GM21381 (cell line): ENCODE results near the gene LRRC46.

Experiments
- ATAC-seq: cut with Tn5 transposase; IDR thresholded peaks from one replicate; pipeline ENCODE4 v1.9.1; 2021; ENCODE audit warnings: mild to moderate bottlenecking, moderate library complexity; ENCODE audit not compliant: unreplicated experiment

LRRC46 gene

DNA sequence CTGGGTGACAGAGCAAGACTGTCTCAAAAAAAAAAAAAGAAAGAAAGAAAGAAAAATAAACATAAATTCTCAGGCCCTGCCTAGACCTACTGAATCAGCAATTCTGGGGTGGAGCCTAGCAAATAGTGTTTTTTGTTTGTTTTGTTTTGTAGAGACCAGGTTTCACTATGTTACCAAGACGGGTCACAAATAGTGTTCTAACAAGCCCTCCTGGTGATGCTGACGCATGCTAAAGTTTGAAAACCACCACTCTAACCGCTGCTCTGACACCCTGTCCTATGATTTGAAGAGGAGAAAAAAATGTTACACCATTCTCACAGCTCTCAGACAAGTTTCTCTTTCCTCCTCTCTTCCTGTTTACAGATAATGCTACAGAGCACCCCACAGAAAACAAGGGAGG, 1.6 kb upstream of the LRRC46 start:
- ATAC-seq, result no peak

DNA sequence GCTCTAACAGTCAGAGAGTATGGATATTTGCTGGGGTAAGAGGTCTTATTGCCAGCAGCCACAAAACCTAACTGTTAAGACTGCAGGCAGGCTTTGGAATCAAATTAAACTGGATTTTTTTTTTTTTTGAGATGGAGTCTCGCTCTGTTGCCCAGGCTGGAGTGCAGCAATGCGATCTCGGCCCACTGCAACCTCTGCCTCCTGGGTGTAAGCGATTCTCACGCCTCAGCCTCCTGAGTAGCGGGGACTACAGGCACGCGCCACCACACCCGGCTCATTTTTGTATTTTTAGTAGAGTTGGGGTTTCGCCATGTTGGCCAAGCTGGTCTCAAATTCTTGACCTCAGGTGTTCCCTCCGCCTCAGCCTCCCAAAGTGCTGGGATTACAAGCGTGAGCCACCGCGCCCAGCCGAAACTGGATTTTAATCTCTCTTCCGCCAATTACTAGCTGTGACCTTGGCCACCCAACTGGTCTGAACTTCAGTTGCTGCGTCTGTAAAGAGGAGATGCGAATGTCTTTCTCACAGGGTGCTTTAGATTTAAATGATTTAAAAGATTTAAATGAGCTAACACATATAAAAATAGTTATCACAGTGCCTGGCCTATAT, 971 bp upstream of the LRRC46 start:
- no peak for ATAC-seq

DNA sequence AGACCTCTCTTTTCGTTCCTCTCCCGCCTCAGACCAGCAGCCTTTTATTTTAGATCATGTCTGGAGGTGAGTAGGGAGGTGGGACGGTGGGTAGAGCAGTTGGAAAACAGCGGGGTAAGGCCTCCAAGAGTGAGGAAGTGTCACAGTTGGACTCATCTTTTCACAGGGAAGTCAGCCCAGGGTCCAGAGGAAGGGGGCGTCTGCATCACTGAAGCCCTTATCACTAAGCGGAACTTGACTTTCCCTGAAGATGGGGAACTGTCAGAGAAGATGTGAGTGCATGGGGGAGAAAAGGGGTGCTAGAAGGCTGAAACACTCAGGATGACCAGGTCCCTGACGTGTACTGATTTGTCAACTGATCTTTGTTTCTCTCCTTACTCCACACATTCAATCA, 461 bp downstream of the LRRC46 start:
- ATAC-seq, result peak; percentile 22

DNA sequence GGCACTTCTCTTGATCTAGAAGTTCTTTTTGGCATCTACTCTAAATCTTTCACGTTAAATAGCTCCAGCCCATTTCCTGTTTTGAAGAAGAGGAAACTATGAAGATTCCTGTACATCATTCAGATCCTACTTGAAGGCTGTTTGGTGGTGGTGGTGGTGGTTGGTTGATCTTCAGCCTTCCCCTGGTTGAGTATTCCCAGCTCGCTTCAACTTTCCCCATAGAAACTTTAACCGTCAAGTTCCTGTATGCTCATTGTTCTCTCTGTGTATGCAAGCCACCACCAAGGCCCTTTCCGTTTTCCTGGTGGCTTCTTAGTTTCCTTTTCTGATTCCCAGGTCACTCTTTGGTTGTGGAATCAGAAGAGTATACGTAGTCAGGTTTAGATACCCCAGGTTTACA, 3.3 kb downstream of the LRRC46 start:
- no peak for ATAC-seq

DNA sequence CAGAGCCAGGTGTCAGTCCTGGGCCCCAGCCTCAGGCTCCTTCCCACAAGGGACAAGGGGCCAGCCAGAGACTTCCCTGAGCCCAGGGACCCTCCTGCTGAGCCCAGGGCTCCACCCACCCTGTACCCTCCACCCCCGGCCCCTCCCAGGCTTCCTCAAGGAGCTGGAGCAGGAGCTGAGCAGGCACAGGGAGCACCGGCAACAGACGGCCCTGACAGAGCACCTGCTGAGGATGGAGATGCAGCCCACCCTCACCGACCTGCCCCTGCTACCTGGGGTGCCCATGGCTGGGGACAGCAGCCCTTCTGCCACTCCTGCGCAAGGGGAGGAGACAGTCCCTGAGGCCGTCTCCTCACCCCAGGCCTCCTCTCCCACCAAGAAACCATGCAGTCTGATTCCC, 5.1 kb downstream of the LRRC46 start:
- no peak for ATAC-seq

DNA sequence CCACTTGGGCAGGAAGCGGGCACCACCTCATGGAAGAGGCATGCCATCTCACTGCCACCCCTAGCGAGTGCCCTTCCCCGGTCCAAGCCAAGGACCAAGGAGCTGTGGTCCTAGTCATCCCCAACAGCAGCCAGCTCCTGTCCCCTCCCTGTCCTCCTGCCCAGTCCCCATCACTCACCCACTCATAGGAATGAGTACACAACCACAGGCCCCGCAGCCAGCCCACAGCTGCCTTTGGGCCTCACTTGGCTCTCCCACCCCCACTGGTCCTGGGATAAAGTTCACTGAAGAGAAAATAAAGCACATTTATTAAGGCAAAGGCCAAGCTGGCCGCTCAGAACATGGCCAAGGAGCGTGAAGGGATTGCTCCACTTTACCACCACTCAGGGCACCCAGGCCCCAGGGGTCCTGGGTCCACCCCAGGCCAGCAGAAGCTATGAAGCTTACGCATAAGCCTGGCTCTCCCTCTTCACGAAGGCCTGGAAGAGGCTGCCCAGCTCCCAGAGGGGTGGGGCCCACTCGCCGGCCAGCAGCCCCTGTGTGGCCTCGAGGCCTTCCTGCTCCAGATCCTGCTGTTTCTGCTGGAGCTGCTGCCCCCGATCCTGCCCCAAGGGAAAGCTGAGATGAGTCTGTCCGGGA, 6.0 kb downstream of the LRRC46 start:
- no peak for ATAC-seq

DNA sequence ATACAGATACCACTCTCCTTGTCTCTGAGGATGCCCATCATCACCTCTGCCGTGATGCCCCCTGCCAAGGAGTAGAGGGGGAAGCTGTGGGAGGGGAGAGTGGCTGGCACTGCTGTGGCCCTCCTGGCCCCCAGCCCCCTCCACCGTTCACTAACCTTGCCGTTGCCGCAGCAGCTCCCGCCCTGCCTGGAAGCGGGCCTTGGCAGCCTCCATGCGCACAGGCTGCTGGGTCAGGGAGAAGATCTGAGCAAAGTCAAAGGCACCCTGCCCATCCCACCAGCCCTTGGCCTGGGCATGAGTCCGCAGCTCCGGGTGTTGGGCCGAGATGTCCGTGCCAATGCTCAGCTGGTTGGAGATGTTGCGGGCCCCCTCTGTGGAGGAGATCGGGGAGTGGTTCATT, 7.2 kb downstream of the LRRC46 start:
- ATAC-seq, result no peak

DNA sequence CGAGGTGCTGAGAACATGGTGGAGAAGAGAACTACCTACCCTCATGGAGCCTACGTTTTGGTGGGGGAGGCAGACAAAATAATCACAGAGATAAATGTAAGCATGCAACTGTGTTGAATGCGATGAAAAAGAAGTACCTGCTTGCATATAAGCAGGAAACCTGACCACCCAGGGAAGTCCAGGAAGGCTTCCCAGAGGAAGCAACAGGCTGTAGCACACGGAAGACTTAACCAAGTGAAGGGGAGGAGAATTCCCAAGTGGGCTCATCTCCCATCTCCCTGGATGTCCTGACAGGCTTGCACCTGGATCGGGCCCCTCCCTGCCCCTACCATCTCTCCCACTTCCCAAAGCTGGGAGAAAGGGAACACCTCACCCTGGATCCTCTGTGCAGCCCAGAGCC, 7.6 kb downstream of the LRRC46 start:
- no peak for ATAC-seq

DNA sequence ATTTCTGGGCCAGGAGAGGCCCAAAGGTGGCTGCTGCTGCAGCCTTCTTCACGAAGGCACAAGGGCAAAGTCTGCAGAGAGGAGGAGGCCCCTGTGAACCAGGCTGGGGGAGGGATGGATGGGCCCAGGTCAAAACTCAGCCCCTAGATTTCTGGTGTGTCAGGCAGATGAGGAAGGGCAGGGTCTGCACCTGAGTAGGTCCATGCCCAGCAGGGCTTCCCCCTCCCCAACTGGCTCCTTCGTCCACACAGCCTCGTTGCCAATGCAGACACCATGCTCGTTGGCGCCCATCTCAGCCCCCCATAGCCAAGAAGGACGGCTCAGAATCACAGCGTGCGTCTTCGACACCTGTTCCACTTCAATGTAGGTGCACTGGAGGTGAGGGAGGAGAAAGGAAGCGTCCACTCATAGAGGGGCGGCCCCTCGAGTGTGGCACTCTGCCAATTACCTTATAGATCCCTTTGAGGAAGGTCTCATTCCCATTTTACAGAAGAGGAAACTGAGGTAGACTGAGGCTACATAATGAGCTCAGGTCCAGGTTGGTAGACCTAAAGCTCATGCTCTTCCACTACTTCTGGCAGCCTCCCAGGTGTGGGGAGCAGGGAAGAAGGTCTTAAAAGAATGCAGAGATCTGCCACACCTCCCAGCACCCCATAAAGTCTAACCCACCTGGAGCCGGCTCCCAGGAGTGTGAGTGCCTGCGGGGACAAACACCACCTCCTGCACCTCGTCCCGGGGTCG, 8.7 kb downstream of the LRRC46 start:
- ATAC-seq, result no peak

DNA sequence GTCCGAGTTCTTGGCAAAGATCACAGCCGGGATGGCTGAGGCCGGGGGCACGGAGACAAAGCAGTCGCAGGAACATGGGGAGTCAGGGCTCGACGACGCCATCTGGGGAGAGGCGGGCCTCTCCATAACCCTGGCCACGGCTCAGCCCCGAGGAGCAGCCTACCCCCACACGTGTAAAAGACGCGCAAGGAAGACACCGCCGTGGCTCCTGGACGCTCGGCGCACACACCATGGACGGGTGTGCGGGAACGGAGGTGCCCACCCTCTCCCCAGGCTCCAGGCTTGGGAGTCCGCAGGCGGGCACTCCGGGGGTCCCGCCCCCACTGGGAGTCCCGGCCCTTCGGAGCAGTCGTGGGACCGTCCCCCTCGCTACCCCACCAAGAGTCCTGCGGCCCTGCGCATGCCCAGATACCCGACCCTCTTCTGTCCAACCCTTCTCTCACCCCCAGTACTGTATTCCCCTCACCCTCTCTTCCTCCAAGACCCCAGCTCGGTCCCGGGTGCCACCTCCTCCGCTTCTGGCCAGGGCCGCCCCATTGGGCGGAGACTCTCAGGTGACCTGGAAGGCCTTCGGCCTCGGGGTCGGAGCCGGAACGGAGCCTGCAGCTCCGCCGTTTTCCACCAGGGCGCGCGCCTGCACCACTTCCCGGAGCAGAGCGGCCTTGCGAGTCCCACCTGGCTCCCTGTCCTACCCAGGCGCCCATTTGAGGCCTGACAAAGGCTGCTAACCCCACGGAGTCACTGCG, 9.4 kb downstream of the LRRC46 start, which contains the start of gene SCRN2:
TSS of gene SCRN2 (minus strand) at position 532 of the 746 bp plus-strand sequence. CDS start at position 102, 430 bp downstream.
- ATAC-seq, result peak; percentile 82

DNA sequence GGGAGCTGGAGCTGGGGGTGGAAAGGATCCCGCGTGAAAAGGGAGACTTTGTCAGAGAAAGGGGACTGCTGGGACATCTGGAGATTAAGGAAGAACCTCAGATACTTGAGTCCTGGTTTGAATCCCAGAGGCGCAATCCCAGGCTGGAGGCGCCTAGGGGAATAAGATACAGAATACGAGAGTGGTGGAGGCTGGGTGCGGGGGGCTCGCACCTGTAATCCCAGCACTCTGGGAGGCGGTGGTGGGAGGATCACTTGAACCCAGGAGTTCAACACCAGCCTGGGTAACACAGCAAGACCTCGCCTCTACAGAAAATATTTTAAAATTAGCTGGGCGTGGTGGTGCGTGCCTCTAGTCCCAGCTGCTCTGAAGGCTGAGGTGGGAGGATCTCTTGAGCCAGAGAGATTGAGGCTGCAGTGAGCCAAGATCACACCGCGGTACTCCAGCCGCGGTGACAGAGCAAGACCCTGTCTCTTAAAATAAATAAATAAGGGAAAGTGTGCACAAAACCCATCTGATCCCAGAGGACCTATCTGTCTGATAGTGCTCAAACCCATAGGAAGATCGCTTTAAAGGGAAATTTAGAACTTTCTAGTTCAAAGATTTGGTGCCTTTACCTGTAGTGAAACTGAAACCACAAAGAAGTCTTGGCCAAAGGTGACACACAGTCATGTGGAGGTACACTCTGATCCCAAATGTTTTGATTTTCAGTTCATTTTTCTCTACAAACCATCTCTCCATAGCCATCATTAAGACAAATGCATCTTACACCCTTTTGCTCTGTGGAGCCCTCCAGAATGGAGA, 10.2 kb downstream of the LRRC46 start:
- ATAC-seq, result no peak

DNA sequence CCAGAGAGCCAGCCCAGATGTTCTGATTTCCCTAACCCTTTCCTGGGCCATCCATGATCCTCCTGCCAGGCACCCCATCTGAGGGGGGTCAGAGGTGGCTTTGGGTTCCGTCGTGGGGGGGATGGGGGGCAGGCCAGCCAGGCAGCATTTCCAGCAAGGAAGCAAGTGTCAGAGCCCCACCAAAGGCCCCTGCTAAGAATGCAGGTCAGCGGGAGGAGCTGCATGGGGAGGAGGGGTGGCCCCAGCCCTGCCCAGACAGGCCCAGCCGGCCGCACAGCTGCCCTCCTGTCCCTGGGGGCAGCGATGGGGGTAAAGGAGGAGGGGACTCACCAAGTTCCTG, 11.9 kb downstream of the LRRC46 start:
- ATAC-seq, result no peak

DNA sequence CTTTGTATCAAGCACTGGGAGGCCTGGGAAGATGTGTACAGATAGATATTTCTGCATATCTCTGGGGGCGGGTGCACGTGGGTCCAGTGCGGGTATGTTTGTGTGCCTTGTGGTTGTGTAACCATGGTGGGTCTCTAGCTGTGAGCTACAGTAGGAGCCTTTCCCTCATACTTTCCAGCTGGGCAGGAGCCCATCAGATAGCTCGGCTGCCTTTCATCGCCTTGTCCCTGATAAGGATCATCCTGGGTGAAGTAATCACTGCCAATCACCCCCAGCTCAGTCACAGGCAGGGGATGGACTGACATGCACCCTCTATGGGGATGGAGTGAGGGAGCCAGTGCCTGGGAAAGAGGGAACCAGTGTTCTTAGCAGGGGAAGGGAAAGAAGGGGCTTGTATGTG, 12.8 kb downstream of the LRRC46 start:
- ATAC-seq, result no peak

DNA sequence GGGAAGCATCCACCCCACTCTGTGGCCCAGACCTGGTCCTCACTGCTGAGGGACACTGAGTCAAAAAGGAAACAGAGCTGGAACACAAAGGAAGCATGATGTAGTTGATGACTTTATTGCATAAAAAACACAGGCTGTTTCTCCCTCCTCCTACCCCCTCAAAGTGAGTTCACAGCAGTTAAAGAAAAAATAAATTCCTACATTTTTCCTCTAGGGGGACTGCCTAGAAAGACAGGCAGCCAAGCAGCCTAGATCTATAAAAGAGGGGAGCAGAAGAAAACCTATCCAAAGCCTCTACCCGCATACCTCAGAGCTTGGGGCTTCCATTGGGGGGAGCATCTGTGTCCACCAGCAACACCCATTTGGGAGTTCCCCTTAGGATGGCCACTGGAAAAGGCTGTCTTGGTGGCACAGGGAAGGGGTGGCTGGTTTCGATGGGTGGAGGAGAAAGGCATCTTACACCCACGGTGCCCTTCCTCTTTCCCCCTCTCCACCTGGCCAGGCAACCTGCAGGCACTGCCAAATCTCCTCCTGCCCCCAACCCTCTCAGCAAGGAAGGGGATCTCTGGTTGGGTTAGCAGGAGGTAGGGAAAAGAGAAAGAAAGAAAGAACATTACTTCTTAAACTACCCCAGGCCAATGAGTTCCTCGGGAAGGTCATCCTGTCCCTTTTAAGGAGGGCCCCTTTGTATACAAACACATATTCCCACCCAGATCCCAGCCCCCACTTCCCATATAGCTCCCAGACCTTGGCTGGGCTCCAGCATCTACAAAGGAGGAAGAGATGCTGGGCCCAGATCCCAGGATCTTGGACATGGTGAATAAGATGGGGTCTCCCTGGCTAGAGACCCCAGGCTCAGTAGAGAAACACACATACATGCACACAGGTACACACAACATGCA, 13.6 kb downstream of the LRRC46 start:
- ATAC-seq, result no peak

DNA sequence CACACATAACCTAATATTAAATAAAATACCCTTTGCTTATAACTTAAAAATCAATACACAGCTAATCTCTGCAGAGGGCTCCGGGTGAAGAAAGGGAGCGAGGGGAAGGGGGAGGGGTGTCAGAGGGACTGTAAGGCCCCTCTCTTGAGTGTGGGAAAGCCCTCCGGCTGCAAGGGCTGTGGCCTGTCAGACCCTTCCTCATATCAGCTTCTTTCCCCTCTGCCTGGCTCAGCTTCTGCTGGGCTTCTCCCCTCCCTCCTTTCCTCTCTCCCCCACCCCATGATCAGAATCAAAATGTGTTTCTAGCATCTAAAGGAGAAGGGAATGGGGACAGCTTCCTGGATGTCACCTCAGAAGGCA, 14.2 kb downstream of the LRRC46 start:
- no peak for ATAC-seq

DNA sequence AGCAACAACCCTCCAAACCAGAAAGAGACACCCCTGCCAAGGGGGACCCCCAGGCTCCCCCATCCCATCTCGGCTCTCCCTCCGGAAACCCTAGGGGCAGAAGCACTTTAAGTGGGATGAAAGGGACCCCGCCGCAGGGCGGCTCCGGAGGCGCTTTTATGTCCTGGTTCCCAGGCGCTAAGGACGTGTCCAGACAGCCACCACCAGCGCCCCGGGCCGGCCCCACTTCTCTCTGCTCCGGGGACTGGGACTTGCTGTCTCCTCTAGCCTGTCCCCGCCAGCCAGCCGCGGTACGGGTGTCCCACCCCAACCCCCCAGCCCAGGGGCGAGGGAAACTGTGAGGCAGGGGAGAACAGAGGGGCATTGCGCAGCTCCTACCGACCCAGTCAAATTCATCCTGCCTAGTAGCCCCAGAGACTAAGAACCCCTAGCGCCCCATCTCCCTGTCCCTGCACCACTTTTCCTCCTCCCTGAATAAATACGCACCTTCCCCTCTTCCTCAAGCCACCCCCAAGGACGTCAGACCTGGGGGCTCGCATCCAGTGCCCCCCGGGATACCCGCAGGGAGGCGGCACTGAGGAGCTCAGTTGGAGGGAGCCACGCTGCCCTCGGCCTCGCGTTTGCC, 15.4 kb downstream of the LRRC46 start:
- no peak for ATAC-seq

DNA sequence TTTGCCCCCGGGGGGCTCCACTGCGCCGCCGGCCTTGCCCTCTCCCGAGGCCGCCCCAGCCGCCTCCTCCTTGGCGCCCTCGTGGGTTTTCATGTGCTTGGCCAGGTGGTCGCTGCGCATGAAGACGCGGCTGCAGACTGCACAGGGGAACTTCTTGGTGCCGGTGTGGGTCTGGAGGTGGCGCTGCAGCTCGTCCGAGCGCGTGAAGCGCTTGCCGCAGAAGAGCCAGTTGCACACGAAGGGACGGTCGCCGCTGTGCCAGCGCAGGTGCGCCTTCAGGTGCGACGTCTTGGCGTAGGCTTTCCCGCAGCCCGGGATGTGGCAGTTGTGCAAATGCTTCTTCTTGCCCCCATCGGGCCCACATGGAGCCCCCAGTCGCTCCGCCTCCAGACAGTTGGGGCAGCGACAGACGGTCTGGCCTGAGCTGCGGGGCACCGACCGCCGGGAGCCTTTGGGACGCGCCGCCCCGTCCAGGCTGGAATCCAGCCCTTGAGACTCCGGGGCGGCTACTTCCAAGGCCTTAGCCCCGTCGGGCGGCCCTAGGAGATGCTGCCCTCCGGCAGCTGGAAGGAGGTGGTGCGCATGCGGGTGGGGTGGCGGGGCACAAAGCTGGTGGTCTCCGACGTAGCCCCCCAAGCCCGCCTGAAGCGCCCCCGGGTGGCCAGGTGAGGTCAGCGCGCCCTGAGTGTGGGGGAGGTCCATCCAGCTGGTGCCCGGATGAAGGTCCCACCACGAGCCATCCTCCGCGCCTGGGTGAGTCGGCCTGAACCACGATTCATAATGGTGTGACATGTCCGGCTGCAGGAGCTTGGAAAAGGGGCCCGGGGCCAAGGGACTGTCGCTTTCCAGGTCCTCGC, 16.1 kb downstream of the LRRC46 start:
- no peak for ATAC-seq

DNA sequence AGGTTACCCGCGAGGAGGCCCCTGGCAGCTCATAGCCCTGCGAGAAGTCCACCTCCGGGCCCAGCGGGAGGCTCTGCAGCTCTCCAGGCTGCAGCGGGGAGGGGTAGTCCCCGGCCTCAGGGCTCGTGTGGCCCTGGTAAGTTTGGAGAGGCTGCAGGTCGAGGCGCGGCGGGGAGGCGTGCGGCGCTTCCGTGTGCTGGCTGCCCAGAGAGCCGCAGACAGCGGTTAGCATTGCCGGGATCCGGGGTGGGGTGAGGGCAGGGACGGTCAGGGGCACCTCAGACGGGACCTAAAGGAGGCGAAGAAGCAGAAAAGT, 16.7 kb downstream of the LRRC46 start:
- ATAC-seq, result no peak

DNA sequence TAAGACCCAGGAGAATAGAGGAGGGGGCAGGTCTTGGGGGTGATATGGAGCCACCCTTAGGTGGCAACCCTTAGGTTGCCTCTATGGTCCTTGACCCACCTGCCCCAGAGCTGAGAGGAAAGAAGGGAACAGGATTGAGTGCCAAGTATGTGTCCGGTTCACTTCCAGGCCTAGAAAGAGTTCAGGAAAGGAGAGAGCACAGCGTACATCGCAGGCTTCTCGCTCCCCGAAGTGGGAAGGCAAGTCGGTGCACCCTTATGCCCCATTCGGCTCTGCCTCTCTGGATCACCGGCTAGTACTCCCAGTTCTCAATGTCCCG, 18.9 kb downstream of the LRRC46 start:
- no peak for ATAC-seq
